Measurements from ENCODE around the gene CMIP. TPM values are rescaled to one million over a fixed set of nuclear protein-coding genes. Genes with fewer than 3 reads are reported as not detected.

Gene CMIP
- total and polyA plus RNA-seq, 3 donors from 2014 or later, result 34.9 to 72.5 (median 42.0) TPM

DNA sequence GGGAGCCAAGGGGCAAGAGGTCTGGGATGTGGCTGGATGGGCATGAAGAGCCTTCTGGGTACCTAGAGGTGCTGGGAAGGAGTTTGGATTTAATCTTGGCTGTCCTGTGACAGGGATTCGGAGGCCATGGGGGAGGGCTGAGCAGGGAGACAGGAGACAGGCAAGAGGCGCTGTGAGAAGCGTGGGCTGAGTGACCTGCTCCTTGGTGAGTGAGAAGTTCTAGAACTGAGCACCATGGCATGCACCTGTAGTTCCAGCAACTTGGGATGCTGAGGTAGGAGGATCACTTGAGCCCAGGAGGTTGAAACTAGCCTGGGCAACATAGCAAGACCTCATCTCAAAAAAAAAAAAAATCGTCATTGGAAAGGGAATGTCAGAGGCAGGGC, 256.2 kb downstream of the CMIP start:
- H3K4me3 ChIP-seq, result no peak overlapping the region
- H3K4me1 ChIP-seq, result peaks cover 11% of the 10 kb centered on the region
- no peaks in the 10 kb centered on the region for H3K36me3 ChIP-seq (ENCODE audit: low read depth, missing control alignments)
- intact Hi-C loops (cut with DNase I; ENCODE audit: low total_unique reads), result no loop called here
- 95 to 97% methylated on average over 4 of the region's 4 CpGs for WGBS, 2 donors
- H3K9me3 ChIP-seq, result no peaks in the 10 kb centered on the region
- no peak overlapping the region for H3K27ac ChIP-seq
- no peak for TF ChIP-seq POLR2A (IDR thresholded peaks at IDR 0.05)
- TF ChIP-seq, protein P1, sequence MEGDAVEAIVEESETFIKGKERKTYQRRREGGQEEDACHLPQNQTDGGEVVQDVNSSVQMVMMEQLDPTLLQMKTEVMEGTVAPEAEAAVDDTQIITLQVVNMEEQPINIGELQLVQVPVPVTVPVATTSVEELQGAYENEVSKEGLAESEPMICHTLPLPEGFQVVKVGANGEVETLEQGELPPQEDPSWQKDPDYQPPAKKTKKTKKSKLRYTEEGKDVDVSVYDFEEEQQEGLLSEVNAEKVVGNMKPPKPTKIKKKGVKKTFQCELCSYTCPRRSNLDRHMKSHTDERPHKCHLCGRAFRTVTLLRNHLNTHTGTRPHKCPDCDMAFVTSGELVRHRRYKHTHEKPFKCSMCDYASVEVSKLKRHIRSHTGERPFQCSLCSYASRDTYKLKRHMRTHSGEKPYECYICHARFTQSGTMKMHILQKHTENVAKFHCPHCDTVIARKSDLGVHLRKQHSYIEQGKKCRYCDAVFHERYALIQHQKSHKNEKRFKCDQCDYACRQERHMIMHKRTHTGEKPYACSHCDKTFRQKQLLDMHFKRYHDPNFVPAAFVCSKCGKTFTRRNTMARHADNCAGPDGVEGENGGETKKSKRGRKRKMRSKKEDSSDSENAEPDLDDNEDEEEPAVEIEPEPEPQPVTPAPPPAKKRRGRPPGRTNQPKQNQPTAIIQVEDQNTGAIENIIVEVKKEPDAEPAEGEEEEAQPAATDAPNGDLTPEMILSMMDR (IDR thresholded peaks at IDR 0.05), result no peak
- DNase-seq, result no peak
- H3K27me3 ChIP-seq, result no peaks in the 10 kb centered on the region

DNA sequence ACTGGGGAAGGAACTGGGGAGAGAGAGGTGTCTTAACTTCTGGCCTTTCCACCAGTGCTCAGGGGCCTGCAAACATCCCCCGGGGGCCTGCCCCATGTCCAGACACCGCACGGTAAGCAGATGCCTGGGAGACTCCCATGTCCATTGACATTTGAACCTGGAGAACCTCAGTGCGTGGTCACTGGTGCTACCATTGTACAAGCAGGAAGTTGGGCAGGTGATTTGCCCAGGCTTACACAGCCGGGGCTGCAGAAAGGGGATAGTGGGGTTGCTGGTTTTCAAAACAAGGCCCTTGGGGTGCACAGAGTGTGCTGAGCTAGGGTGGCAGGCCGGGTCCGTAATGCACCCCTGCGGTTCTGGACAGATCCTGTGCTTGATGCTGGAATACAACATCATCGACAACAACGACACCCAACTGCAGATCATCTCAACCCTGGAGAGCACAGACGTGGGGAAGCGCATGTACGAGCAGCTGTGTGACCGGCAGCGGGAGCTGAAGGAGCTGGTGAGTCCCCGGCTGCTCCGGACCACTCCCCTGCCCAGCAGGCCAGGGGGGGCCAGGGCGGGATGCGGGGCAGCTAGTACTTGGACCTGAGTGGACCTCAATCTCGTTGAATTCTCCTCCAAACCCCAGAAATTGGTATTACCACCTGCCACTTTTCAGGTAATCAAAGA, 256.8 kb downstream of the CMIP start:
- no peak overlapping the region for H3K27ac ChIP-seq
- no peak for DNase-seq
- intact Hi-C loops (cut with DNase I; ENCODE audit: low total_unique reads), result no loop called here
- no peak overlapping the region for H3K4me3 ChIP-seq
- H3K4me1 ChIP-seq, result peaks cover 6% of the 10 kb centered on the region
- H3K36me3 ChIP-seq (ENCODE audit: low read depth, missing control alignments), result no peaks in the 10 kb centered on the region
- TF ChIP-seq, protein P1 (IDR thresholded peaks at IDR 0.05), result no peak
- no peak for TF ChIP-seq POLR2A (IDR thresholded peaks at IDR 0.05)
- 94% methylated on average over 8 to 20 of the region's 20 CpGs for WGBS, 2 donors
- no peaks in the 10 kb centered on the region for H3K9me3 ChIP-seq
- H3K27me3 ChIP-seq, result no peaks in the 10 kb centered on the region

DNA sequence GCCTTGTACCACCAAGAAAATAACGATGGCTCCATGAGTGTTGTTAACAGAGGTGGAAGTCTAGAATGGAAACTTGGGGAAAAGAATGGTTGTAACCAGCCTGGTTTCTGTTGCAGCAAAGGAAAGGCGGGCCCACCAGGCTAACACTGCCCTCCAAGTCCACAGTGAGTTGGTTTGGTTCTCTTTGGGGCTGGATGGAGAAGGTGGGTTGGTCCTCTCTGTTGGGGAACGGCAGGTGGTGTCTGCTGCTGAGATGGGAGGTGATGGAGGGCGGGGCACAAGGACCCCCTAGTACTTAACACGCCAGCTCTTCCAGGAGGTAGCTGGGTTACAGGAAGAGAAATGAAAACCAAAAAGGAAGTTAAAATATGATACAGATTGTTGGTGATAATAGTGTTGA, 257.9 kb downstream of the CMIP start:
- H3K27me3 ChIP-seq, result no peaks in the 10 kb centered on the region
- DNase-seq, result no peak
- 91 to 97% methylated on average over 5 of the region's 5 CpGs for WGBS, 2 donors
- peaks cover 6% of the 10 kb centered on the region for H3K4me1 ChIP-seq
- H3K9me3 ChIP-seq, result no peaks in the 10 kb centered on the region
- intact Hi-C loops (cut with DNase I; ENCODE audit: low total_unique reads), result no loop called here
- H3K27ac ChIP-seq, result no peak overlapping the region
- no peaks in the 10 kb centered on the region for H3K36me3 ChIP-seq (ENCODE audit: low read depth, missing control alignments)
- H3K4me3 ChIP-seq, result no peak overlapping the region
- TF ChIP-seq POLR2A (IDR thresholded peaks at IDR 0.05), result no peak
- TF ChIP-seq, protein P1 (IDR thresholded peaks at IDR 0.05), result no peak

DNA sequence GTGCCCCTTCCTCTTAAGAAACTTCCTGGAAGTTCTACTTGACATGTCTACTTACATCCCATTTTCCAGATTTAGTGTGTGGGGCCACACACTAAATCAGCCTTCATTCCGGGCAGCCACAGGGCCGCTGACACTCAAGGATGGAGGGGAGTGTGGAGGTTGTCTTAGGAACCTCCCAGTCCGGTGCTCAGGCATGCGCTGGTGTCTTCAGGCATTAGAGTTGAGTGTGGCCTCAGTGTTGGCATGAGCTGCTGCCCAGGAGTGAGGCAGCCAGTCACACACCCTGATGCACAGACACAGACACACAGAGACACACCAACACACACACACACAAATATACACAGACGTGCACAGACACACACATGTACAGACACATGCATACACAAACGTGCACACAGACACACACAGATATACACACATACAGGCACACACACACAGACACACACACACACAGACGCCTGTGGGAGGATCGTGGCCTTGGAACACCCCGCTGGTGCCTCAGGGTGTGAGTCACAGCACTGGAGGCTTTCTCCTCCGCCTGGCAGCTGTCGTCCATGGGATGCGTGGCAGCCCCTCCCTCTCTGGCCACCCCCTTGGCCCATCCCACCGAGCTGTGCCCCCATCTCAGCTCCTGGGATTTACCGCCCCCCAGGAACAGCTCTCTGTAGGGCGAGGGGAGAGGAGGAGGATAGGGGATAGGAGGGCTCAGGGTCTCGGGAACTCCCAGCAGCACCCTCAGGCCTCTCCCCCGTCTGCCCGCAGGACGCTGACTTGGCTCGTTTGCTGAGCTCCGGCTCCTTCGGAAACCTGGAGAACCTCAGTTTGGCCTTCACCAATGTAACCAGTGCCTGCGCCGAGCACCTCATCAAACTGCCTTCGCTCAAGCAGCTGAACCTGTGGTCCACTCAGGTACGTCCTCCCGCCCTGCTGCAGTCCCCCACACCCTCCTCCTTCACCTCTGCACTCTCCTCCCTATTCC, 258.9 kb downstream of the CMIP start:
- Histone ChIP-seq H3K27me3 (no peaks in the 10 kb centered on the region), H3K27ac (no peak overlapping the region), H3K4me1 (peaks cover 6% of the 10 kb centered on the region), H3K4me3 (no peak overlapping the region), H3K36me3 (ENCODE audit: low read depth, missing control alignments) (no peaks in the 10 kb centered on the region), H3K9me3 (no peaks in the 10 kb centered on the region)
- DNase-seq, result peak; percentile 51
- TF ChIP-seq POLR2A (IDR thresholded peaks at IDR 0.05), result no peak
- TF ChIP-seq, protein P1 (IDR thresholded peaks at IDR 0.05), result no peak
- intact Hi-C loops (cut with DNase I; ENCODE audit: low total_unique reads), result no loop called here
- WGBS, 2 donors, result 64 to 80% methylated on average over 18 to 27 of the region's 27 CpGs
